K562 (cell line): ENCODE data around the gene WASF2. TPM values are rescaled to one million over a fixed set of nuclear protein-coding genes. Genes with fewer than 3 reads are reported as not detected.
A peak's percentile ranks its signal among the peaks of the same experiment; 100 is the strongest.

Experiments
- BRF1 ChIP-seq: IDR thresholded peaks from 3 replicates; pipeline ENCODE4 v1.6.1; 2011; ENCODE audit warnings: borderline replicate concordance, mild to moderate bottlenecking; ENCODE audit not compliant: insufficient read length; ENCODE audit errors: extremely low read depth
- CTBP1 ChIP-seq: fragments of 450-650 bp; IDR thresholded peaks from 2 replicates; pipeline ENCODE4 v1.6.1; 2016; ENCODE audit warnings: borderline replicate concordance
- DEAF1 ChIP-seq: fragments of 450-650 bp; formaldehyde crosslinking; IDR thresholded peaks from 2 replicates; pipeline ENCODE4 v1.4.0; 2020; ENCODE audit warnings: mild to moderate bottlenecking, moderate library complexity
- EHMT2 ChIP-seq: fragments of 450-650 bp; IDR thresholded peaks from 2 replicates; pipeline ENCODE4 v1.6.1; 2018; ENCODE audit warnings: antibody characterized with exemption
- ETV1 ChIP-seq: fragments of 450-650 bp; conservative IDR thresholded peaks from 2 replicates; pipeline ENCODE4 v1.6.1; 2016; ENCODE audit warnings: missing genetic modification characterization, control low read depth, low read depth, missing compliant biosample characterization
- LCOR ChIP-seq: sonication (generic); formaldehyde crosslinking; IDR thresholded peaks from 2 replicates; pipeline ENCODE4 v1.8.0; 2022; ENCODE audit warnings: mild to moderate bottlenecking, missing genetic modification reagents
- NR2C2 ChIP-seq, 2 experiments: fragments of 200-800 bp in 1 of 2; sonication (Bioruptor generic) in 1 of 2; sonication (generic) in 1 of 2; formaldehyde crosslinking in 1 of 2; IDR thresholded peaks; 2 replicates each; pipeline versions ENCODE4 v1.6.1 to v1.8.0; 2016 to 2022; ENCODE audit warnings: mild to moderate bottlenecking in 1 of 2, missing compliant biosample characterization in 1 of 2, missing genetic modification characterization in 1 of 2, missing genetic modification reagents in 1 of 2
- OTX1 ChIP-seq: fragments of 450-650 bp; formaldehyde crosslinking; IDR thresholded peaks from 2 replicates; pipeline ENCODE4 v1.4.0; 2022; ENCODE audit warnings: mild to moderate bottlenecking
- PHF21A ChIP-seq: fragments of 450-650 bp; IDR thresholded peaks from 2 replicates; pipeline ENCODE4 v1.6.1; 2017; ENCODE audit warnings: low read depth, borderline replicate concordance
- PTTG1 ChIP-seq: fragments of 450-650 bp; IDR thresholded peaks from 2 replicates; pipeline ENCODE4 v1.6.1; 2016; ENCODE audit warnings: low read depth, mild to moderate bottlenecking, missing genetic modification characterization, missing compliant biosample characterization
- SMARCA4 ChIP-seq: fragments of 450-650 bp; IDR thresholded peaks from 2 replicates; pipeline ENCODE4 v1.6.1; 2016
- STAT5A ChIP-seq: IDR thresholded peaks from 2 replicates; pipeline ENCODE4 v1.6.1; 2012; ENCODE audit warnings: low read length, inconsistent platforms, borderline replicate concordance
- ZEB2 ChIP-seq: fragments of 450-650 bp; IDR thresholded peaks from 2 replicates; pipeline ENCODE4 v1.6.1; 2016
- ZNF609 ChIP-seq: sonication (generic); formaldehyde crosslinking; IDR thresholded peaks from 2 replicates; pipeline ENCODE4 v1.8.1; 2023; ENCODE audit warnings: missing genetic modification reagents, mild to moderate bottlenecking, borderline replicate concordance
- polyA plus RNA-seq, 8 experiments: library from polyadenylated mRNA; depleted of rRNA in 4 of 8; stranded (reverse) in 5 of 8; unstranded in 3 of 8; fragments of >200 nt; fragmentation: Nextera tagmentation in 2 of 8; fragmentation: Illumina TruSeq in 1 of 8; extraction: Ambion mirVana in 2 of 8; extraction: Trizol in 1 of 8; gene quantifications; 2 replicates each; pipeline versions ENCODE4 v1.2.1 to v1.2.3, GENCODE V29; 2011 to 2014; ENCODE audit warnings: inconsistent platforms in 1 of 8, missing spikeins in 1 of 8
- total RNA-seq, 7 experiments: library from RNA; depleted of rRNA in 6 of 7; stranded (reverse); fragments of >200 nt in 6 of 7; fragmentation: Illumina TruSeq in 2 of 7; extraction: Trizol in 2 of 7; gene quantifications; 2 replicates each; pipeline versions ENCODE4 v1.2.1 to v1.2.3, GENCODE V29; 2011 to 2021; ENCODE audit warnings: low replicate concordance in 1 of 7
- TF ChIP-seq, protein P1 (sequence below): fragments of 200-800 bp; sonication (Bioruptor generic); IDR thresholded peaks from 2 replicates; pipeline ENCODE4 v1.6.1; 2016; ENCODE audit warnings: missing genetic modification characterization, missing compliant biosample characterization
- TF ChIP-seq, protein P2 (sequence below): sonication (generic); formaldehyde crosslinking; IDR thresholded peaks from 2 replicates; pipeline ENCODE4 v1.8.0; 2022; ENCODE audit warnings: missing genetic modification reagents, mild to moderate bottlenecking, moderate library complexity, borderline replicate concordance

The WASF2 gene
- total and polyA plus RNA-seq, 9 of the 15 experiments (the other 6 are each of a cell fraction or from before 2014, with no cell fraction given): 8.2 to 163 (median 31.2) TPM

GRCh38 chr1:27538793-27539192 lies 48.8 kb upstream of the WASF2 start (continued):
- TF ChIP-seq ZNF609 (0 out of 2 replicates have a peak, but pooled peaks have one; percentile 3), OTX1 (no peak), STAT5A (no peak), PTTG1 (tag) (no peak), DEAF1 (CRISPR knock-in tag) (no peak), ETV1 (no peak), PHF21A (no peak), NR2C2 (CRISPR knock-in tag; IDR thresholded peaks at IDR 0.05) (no peak), NR2C2 (tag; IDR thresholded peaks at IDR 0.05) (0 out of 2 replicates have a peak, but pooled peaks have one; percentile 28), SMARCA4 (peak; percentile 64; the same call in 1 of the 2 replicates), CTBP1 (peak; percentile 67; the same call in 1 of the 2 replicates), LCOR (CRISPR knock-in tag) (peak; percentile 93), EHMT2 (no peak), BRF1 (no peak), ZEB2 (peak; percentile 18; the same call in 1 of the 2 replicates)
- TF ChIP-seq, protein P1, sequence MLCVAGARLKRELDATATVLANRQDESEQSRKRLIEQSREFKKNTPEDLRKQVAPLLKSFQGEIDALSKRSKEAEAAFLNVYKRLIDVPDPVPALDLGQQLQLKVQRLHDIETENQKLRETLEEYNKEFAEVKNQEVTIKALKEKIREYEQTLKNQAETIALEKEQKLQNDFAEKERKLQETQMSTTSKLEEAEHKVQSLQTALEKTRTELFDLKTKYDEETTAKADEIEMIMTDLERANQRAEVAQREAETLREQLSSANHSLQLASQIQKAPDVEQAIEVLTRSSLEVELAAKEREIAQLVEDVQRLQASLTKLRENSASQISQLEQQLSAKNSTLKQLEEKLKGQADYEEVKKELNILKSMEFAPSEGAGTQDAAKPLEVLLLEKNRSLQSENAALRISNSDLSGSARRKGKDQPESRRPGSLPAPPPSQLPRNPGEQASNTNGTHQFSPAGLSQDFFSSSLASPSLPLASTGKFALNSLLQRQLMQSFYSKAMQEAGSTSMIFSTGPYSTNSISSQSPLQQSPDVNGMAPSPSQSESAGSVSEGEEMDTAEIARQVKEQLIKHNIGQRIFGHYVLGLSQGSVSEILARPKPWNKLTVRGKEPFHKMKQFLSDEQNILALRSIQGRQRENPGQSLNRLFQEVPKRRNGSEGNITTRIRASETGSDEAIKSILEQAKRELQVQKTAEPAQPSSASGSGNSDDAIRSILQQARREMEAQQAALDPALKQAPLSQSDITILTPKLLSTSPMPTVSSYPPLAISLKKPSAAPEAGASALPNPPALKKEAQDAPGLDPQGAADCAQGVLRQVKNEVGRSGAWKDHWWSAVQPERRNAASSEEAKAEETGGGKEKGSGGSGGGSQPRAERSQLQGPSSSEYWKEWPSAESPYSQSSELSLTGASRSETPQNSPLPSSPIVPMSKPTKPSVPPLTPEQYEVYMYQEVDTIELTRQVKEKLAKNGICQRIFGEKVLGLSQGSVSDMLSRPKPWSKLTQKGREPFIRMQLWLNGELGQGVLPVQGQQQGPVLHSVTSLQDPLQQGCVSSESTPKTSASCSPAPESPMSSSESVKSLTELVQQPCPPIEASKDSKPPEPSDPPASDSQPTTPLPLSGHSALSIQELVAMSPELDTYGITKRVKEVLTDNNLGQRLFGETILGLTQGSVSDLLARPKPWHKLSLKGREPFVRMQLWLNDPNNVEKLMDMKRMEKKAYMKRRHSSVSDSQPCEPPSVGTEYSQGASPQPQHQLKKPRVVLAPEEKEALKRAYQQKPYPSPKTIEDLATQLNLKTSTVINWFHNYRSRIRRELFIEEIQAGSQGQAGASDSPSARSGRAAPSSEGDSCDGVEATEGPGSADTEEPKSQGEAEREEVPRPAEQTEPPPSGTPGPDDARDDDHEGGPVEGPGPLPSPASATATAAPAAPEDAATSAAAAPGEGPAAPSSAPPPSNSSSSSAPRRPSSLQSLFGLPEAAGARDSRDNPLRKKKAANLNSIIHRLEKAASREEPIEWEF (CRISPR knock-in tag): 0 out of 2 replicates have a peak, but pooled peaks have one; percentile 47
- TF ChIP-seq, protein P2, sequence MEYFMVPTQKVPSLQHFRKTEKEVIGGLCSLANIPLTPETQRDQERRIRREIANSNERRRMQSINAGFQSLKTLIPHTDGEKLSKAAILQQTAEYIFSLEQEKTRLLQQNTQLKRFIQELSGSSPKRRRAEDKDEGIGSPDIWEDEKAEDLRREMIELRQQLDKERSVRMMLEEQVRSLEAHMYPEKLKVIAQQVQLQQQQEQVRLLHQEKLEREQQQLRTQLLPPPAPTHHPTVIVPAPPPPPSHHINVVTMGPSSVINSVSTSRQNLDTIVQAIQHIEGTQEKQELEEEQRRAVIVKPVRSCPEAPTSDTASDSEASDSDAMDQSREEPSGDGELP: peak; percentile 65; the same call in 1 of the 2 replicates
